H9 (cell line): ENCODE data around the gene ERICH2. TPM values are rescaled to one million over a fixed set of nuclear protein-coding genes. Genes with fewer than 3 reads are reported as not detected.

Experiments used
- DNase-seq: peaks from one replicate; pipeline ENCODE4 v3.0.0-alpha.2; 2017
- H2AFZ ChIP-seq: one replicate; pipeline ENCODE4 v1.6.1; 2013; ENCODE audit warnings: mild to moderate bottlenecking, low read length, control low read depth, moderate library complexity
- H2AK5ac ChIP-seq: 2 replicates; pipeline ENCODE4 v1.6.1; 2013; ENCODE audit warnings: low read length, control low read depth, mixed read lengths; ENCODE audit not compliant: insufficient read length
- H2BK120ac ChIP-seq: one replicate; pipeline ENCODE4 v1.6.1; 2013; ENCODE audit warnings: low read depth, mild to moderate bottlenecking, low read length, control low read depth, inconsistent platforms; ENCODE audit not compliant: poor library complexity, severe bottlenecking
- H2BK12ac ChIP-seq: 2 replicates; pipeline ENCODE4 v1.6.1; 2013; ENCODE audit warnings: low read length, control low read depth, mixed read lengths, low read depth; ENCODE audit not compliant: insufficient read length
- H2BK15ac ChIP-seq: 2 replicates; pipeline ENCODE4 v1.6.1; 2013; ENCODE audit warnings: low read depth, low read length, control low read depth
- H2BK20ac ChIP-seq: one replicate; pipeline ENCODE4 v1.6.1; 2013; ENCODE audit warnings: low read depth, mild to moderate bottlenecking, low read length, control low read depth, inconsistent platforms; ENCODE audit not compliant: poor library complexity, severe bottlenecking
- H2BK5ac ChIP-seq: 2 replicates; pipeline ENCODE4 v1.6.1; 2013; ENCODE audit warnings: low read length, control low read depth, mixed read lengths; ENCODE audit not compliant: insufficient read length
- H3K14ac ChIP-seq: 2 replicates; pipeline ENCODE4 v1.6.1; 2013; ENCODE audit warnings: low read length, control low read depth; ENCODE audit not compliant: insufficient read depth
- H3K18ac ChIP-seq: 2 replicates; pipeline ENCODE4 v1.6.1; 2013; ENCODE audit warnings: low read depth, mild to moderate bottlenecking, mixed read lengths, low read length, control low read depth; ENCODE audit not compliant: insufficient read length
- H3K23ac ChIP-seq: 2 replicates; pipeline ENCODE4 v1.6.1; 2013; ENCODE audit warnings: low read length, control low read depth, mixed read lengths, low read depth; ENCODE audit not compliant: insufficient read length
- H3K23me2 ChIP-seq: 2 replicates; pipeline ENCODE4 v1.6.1; 2013; ENCODE audit warnings: low read depth, mild to moderate bottlenecking, mixed read lengths, low read length, control low read depth; ENCODE audit not compliant: insufficient read length, poor library complexity, severe bottlenecking
- H3K27ac ChIP-seq: 2 replicates; pipeline ENCODE4 v1.5.1; 2013; ENCODE audit warnings: low read length, control low read depth, mixed read lengths, low read depth; ENCODE audit not compliant: insufficient read length
- H3K27me3 ChIP-seq: 2 replicates; pipeline ENCODE4 v1.6.1; 2013; ENCODE audit warnings: low read length, control low read depth, inconsistent platforms; ENCODE audit not compliant: insufficient read depth
- H3K4ac ChIP-seq: 2 replicates; pipeline ENCODE4 v1.6.1; 2013; ENCODE audit warnings: low read depth, mild to moderate bottlenecking, control low read depth, inconsistent platforms, low read length, moderate library complexity
- H3K4me1 ChIP-seq: 2 replicates; pipeline ENCODE4 v1.6.1; 2013; ENCODE audit warnings: low read length, control low read depth, inconsistent platforms; ENCODE audit not compliant: insufficient read depth
- H3K4me2 ChIP-seq: 2 replicates; pipeline ENCODE4 v1.6.1; 2013; ENCODE audit warnings: low read length, control low read depth, mixed read lengths; ENCODE audit not compliant: insufficient read length, insufficient read depth
- H3K56ac ChIP-seq: 2 replicates; pipeline ENCODE4 v1.6.1; 2013; ENCODE audit warnings: low read depth, mild to moderate bottlenecking, mixed read lengths, low read length, control low read depth; ENCODE audit not compliant: insufficient read length
- H3K79me1 ChIP-seq: 2 replicates; pipeline ENCODE4 v1.6.1; 2013; ENCODE audit warnings: low read depth, mild to moderate bottlenecking, moderate library complexity, low read length, control low read depth, inconsistent platforms; ENCODE audit not compliant: insufficient read depth, poor library complexity, severe bottlenecking
- H3K79me2 ChIP-seq: 2 replicates; pipeline ENCODE4 v1.6.1; 2013; ENCODE audit warnings: low read length, control low read depth, inconsistent platforms; ENCODE audit not compliant: insufficient read depth
- H3K9ac ChIP-seq: 2 replicates; pipeline ENCODE4 v1.6.1; 2013; ENCODE audit warnings: low read length, control low read depth, mixed read lengths; ENCODE audit not compliant: insufficient read length; ENCODE audit errors: extremely low read depth
- H3K9me3 ChIP-seq: one replicate; pipeline ENCODE4 v1.6.1; 2013; ENCODE audit warnings: low read depth, low read length, inconsistent platforms; ENCODE audit not compliant: control insufficient read depth
- H3T11ph ChIP-seq: one replicate; pipeline ENCODE4 v1.6.1; 2013; ENCODE audit warnings: mild to moderate bottlenecking, low read length, control low read depth, inconsistent platforms
- H4K20me1 ChIP-seq: one replicate; pipeline ENCODE4 v1.6.1; 2013; ENCODE audit not compliant: control insufficient read depth, insufficient read length, insufficient read depth
- H4K5ac ChIP-seq: 2 replicates; pipeline ENCODE4 v1.6.1; 2013; ENCODE audit warnings: low read depth, mild to moderate bottlenecking, mixed read lengths, low read length, control low read depth; ENCODE audit not compliant: insufficient read length
- H4K8ac ChIP-seq: replicated peaks from 2 replicates; pipeline ENCODE4 v1.6.1; 2013; ENCODE audit warnings: low read length, control low read depth, mixed read lengths, low read depth; ENCODE audit not compliant: insufficient read length
- H4K91ac ChIP-seq: 2 replicates; pipeline ENCODE4 v1.6.1; 2013; ENCODE audit warnings: low read depth, mild to moderate bottlenecking, moderate library complexity, mixed read lengths, low read length, control low read depth; ENCODE audit not compliant: insufficient read length
- H3K27ac Mint-ChIP-seq, 3 experiments: 2 replicates in 2 of 3; 3 replicates in 1 of 3; pipeline ENCODE4 v1.8.0; 2020 to 2021; ENCODE audit warnings: mixed read lengths in 3 of 3, mild to moderate bottlenecking in 1 of 3, moderate library complexity in 1 of 3
- H3K27me3 Mint-ChIP-seq: 2 replicates; pipeline ENCODE4 v1.8.0; 2021; ENCODE audit warnings: low read depth, mild to moderate bottlenecking, moderate library complexity, mixed read lengths
- H3K36me3 Mint-ChIP-seq, 3 experiments: 2 replicates in 2 of 3; 3 replicates in 1 of 3; pipeline ENCODE4 v1.8.0; 2020 to 2021; ENCODE audit warnings: low read depth in 3 of 3, mixed read lengths in 3 of 3; ENCODE audit not compliant: insufficient read depth in 1 of 3
- H3K4me1 Mint-ChIP-seq, 2 experiments: 2 replicates each; pipeline ENCODE4 v1.8.0; 2020; ENCODE audit warnings: mixed read lengths in 2 of 2
- H3K4me3 Mint-ChIP-seq, 2 experiments: 2 replicates in 1 of 2; 3 replicates in 1 of 2; pipeline ENCODE4 v1.8.0; 2020 to 2021; ENCODE audit warnings: mild to moderate bottlenecking in 2 of 2, mixed read lengths in 2 of 2, moderate library complexity in 1 of 2
- H3K9me3 Mint-ChIP-seq, 2 experiments: 2 replicates in 1 of 2; 3 replicates in 1 of 2; pipeline ENCODE4 v1.8.0; 2020; ENCODE audit warnings: mild to moderate bottlenecking in 2 of 2, mixed read lengths in 2 of 2, moderate library complexity in 1 of 2
- WGBS: extraction: QIAGEN DNeasy Blood & Tissue Kit; methylation state at CpG from one replicate; pipeline ENCODE4 v1.1.7; 2013; ENCODE audit warnings: missing lambda C conversion rate, low lambda C conversion rate, mixed read lengths; ENCODE audit not compliant: insufficient read length; ENCODE audit errors: extremely low coverage; 5-methylcytosine and 5-hydroxymethylcytosine counted together
- total RNA-seq: library from RNA; stranded (reverse); gene quantifications from 2 replicates; pipeline ENCODE4 v1.2.1, GENCODE V29; 2021
- TF ChIP-seq, protein P1 (sequence below): fragments of 200-600 bp; sonication (generic); conservative IDR thresholded peaks from 3 replicates; pipeline ENCODE4 v1.8.0; 2021; ENCODE audit warnings: antibody characterized with exemption, mild to moderate bottlenecking

ERICH2 gene
- total RNA-seq, 1 experiment from 2014 or later: 1.2 TPM

DNA sequence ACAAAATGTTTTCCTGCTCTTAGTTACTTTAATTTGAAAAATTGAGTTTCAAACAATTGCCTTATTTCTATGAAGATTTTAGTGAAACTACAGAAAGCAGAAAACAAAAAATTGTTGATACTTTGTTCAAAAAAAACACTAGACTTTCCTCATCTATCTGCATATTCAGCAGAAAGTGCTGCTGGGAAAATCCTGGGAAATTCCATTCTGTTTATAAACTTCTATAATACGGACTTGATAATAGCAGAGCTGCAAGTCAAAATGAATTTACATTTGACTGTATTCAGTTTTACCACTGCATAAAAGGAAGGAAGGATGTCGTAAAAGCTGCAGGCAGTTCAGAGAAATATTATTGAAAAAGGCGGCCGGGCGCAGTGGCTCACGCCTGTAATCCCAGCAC lies 24.9 kb upstream of the ERICH2 start:
- H3K9me3 ChIP-seq: no peaks in the 10 kb centered on the region
- no peak overlapping the region for H3K4ac ChIP-seq
- no peak overlapping the region for H2AFZ ChIP-seq

More for the DNA sequence above, 24.9 kb upstream of the ERICH2 start:
- no peak overlapping the region for H4K8ac ChIP-seq
- no peaks in the 10 kb centered on the region for H3K79me2 ChIP-seq
- no peak overlapping the region for H3K4me3 Mint-ChIP-seq
- H3K27ac Mint-ChIP-seq: no peak overlapping the region
- TF ChIP-seq, protein P1, sequence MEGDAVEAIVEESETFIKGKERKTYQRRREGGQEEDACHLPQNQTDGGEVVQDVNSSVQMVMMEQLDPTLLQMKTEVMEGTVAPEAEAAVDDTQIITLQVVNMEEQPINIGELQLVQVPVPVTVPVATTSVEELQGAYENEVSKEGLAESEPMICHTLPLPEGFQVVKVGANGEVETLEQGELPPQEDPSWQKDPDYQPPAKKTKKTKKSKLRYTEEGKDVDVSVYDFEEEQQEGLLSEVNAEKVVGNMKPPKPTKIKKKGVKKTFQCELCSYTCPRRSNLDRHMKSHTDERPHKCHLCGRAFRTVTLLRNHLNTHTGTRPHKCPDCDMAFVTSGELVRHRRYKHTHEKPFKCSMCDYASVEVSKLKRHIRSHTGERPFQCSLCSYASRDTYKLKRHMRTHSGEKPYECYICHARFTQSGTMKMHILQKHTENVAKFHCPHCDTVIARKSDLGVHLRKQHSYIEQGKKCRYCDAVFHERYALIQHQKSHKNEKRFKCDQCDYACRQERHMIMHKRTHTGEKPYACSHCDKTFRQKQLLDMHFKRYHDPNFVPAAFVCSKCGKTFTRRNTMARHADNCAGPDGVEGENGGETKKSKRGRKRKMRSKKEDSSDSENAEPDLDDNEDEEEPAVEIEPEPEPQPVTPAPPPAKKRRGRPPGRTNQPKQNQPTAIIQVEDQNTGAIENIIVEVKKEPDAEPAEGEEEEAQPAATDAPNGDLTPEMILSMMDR: no peak
- H2BK120ac ChIP-seq: no peak overlapping the region
- H3K36me3 Mint-ChIP-seq: no peaks in the 10 kb centered on the region; a peak in 1 of 7 replicates
- no peaks in the 10 kb centered on the region for H4K20me1 ChIP-seq
- no peak overlapping the region for H3T11ph ChIP-seq
- H3K18ac ChIP-seq: no peak overlapping the region
- H3K27ac ChIP-seq: no peak overlapping the region
- H3K27me3 Mint-ChIP-seq: peaks cover 2% of the 10 kb centered on the region; the same call in 1 of the 2 replicates
- H2BK15ac ChIP-seq: no peak overlapping the region
- H3K56ac ChIP-seq: no peak overlapping the region
- H3K9ac ChIP-seq: no peak overlapping the region
- H2BK12ac ChIP-seq: no peak overlapping the region
- H3K14ac ChIP-seq: no peak overlapping the region
- no peaks in the 10 kb centered on the region for H3K23me2 ChIP-seq
- DNase-seq: no peak
- H2BK5ac ChIP-seq: no peak overlapping the region
- H2BK20ac ChIP-seq: no peak overlapping the region
- H2AK5ac ChIP-seq: no peak overlapping the region
- no peaks in the 10 kb centered on the region for H3K27me3 ChIP-seq
- no peak overlapping the region for H3K23ac ChIP-seq
- no peaks in the 10 kb centered on the region for H3K4me1 ChIP-seq
- H3K4me1 Mint-ChIP-seq: peaks cover 7 to 10% of the 10 kb centered on the region in 2 experiments
- WGBS: no CpG with 5 or more reads among the region's 6 CpGs
- H4K91ac ChIP-seq: no peak overlapping the region
- H4K5ac ChIP-seq: no peak overlapping the region
- H3K79me1 ChIP-seq: no peaks in the 10 kb centered on the region
- no peak overlapping the region for H3K4me2 ChIP-seq
- H3K9me3 Mint-ChIP-seq: no peaks in the 10 kb centered on the region
